ES-I3 (cell line): Measurements from ENCODE around the gene SYNGR3.

ENCODE experiments used
- H3K36me3 ChIP-seq: 2 replicates; pipeline ENCODE4 v1.6.1; 2013; ENCODE audit warnings: mild to moderate bottlenecking, low read length, control low read depth, moderate library complexity; ENCODE audit not compliant: insufficient read depth
- H3K4me1 ChIP-seq: 2 replicates; pipeline ENCODE4 v1.6.1; 2013; ENCODE audit warnings: mild to moderate bottlenecking, control low read depth, low read length; ENCODE audit not compliant: insufficient read depth
- H3K9ac ChIP-seq: 2 replicates; pipeline ENCODE4 v1.6.1; 2013; ENCODE audit warnings: low read depth, mild to moderate bottlenecking, low read length, moderate library complexity
- H3K9me3 ChIP-seq: 2 replicates; pipeline ENCODE4 v1.6.1; 2013; ENCODE audit warnings: mild to moderate bottlenecking, low read length, moderate library complexity; ENCODE audit not compliant: control insufficient read depth, insufficient read depth

The SYNGR3 gene

DNA sequence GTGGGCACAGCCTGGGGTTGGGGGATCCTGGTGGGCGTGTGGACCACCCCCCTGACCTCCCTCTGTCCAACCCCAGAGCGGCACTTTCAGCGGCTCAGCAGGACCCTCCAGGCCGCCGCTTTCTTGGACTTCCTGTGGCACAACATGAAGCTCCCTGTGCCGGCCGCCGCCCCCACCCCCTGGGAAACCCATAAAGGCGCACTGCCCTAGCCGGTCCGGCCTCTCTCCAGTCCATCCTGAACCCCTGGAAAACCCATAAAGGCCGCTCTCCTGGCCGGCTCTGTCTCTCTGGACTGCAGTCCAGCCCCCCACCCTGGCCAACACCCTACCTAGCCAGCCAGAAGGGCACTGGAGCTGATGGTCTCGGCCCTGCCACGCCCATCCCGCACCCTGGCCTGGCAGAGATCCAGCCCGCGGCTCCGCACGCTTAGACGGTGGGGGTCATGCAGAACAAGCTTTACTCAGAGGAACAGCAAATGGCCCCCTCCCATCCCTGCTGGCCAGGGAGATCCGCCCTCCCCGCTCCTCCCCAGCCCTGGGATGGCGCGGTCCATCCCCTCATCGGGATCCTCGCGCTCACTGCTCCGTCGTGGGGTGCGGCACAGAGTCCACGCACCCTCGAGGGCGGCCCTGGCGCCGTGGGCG, 11.2 kb upstream of the SYNGR3 start:
- Histone ChIP-seq H3K36me3 (no peaks in the 10 kb centered on the region), H3K4me1 (peaks cover 11% of the 10 kb centered on the region; the same call in 1 of the 2 replicates), H3K9ac (peak overlapping the region; percentile 58; the same call in 1 of the 2 replicates), H3K9me3 (no peaks in the 10 kb centered on the region)

DNA sequence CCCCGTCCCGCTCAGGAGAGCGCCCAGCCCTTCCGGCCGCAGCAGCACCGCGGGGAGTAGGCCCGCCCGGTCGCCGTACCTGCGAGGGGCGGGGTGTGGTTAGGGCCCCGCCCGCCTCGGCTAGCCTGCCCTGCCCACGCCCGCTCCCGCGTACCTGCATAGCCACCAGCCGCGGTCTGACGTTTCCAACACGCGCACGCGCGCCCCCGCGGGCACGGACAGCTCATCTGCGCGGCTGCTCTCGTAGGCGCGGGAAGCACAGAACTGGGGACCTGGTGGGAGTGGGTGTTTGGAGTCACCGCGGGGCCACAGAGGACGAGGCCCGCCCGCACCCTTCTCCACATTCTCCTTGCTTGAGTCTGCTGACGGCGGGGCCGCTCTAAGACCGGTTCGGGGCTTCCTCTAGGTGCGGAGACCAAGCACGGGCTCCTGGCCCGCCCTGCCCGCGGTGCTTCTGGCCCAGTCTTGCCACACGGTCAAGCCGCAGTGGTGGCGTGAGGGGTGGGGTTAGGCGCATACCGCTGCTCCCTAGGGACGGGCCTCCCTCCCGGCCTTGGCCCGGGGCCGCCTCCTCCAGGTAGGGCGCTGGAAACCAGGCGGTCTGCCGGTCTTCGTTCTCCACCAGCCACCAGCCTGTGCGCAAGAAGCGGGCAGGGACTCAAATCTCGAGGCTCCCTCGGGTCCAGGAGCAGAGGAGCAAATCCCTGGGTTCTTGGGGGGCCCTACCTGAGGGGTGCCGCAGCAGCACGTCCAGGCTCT, 10.3 kb upstream of the SYNGR3 start:
- Histone ChIP-seq H3K4me1 (peaks cover 11% of the 10 kb centered on the region; the same call in 1 of the 2 replicates), H3K9me3 (no peaks in the 10 kb centered on the region), H3K9ac (peak overlapping the region; percentile 58), H3K36me3 (no peaks in the 10 kb centered on the region)

DNA sequence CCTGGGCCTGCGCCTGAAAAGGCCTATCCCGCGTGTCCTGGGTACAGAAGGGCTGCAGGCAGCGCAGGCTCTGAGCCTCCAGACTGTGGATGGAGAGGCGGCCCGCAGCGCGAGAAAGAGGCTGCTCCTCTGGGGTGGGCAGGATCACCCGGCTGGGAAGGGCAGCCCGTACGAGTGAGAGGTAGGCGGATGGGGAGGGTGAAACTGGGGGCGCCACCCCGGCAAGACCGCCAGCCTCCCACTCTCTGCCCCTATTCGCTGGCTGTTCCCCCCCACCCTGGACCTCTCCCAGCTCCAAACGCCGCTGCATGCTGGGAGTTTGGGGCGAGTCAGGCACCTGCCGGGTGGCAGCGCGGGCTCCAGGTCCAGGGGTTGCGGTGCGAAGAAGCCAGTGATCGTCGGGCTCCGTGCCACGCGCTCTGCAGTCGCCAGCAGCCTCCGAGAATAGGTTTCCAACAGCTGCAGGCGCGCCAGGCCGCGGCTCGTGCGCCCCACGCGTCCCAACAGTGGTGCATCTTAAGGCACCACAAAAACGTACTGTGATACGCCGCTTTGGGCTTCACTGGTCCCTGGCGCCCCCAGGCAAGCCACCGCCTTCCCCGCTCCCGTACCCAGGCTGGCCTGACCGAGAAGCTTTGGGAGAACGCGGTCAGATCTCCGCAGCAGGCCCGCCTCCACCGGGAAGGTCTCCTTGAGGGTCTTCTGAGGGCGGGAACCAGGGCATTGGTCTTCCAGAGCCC, 9.6 kb upstream of the SYNGR3 start:
- peaks cover 14% of the 10 kb centered on the region for H3K4me1 ChIP-seq
- peak overlapping the region; percentile 58; the same call in 1 of the 2 replicates for H3K9ac ChIP-seq
- H3K9me3 ChIP-seq, result no peaks in the 10 kb centered on the region
- H3K36me3 ChIP-seq, result no peaks in the 10 kb centered on the region

GRCh38 chr16:1980770-1981087, 9.0 kb upstream of the SYNGR3 start:
- Histone ChIP-seq H3K36me3 (no peaks in the 10 kb centered on the region), H3K4me1 (peaks cover 15% of the 10 kb centered on the region), H3K9ac (no peak overlapping the region), H3K9me3 (no peaks in the 10 kb centered on the region)

DNA sequence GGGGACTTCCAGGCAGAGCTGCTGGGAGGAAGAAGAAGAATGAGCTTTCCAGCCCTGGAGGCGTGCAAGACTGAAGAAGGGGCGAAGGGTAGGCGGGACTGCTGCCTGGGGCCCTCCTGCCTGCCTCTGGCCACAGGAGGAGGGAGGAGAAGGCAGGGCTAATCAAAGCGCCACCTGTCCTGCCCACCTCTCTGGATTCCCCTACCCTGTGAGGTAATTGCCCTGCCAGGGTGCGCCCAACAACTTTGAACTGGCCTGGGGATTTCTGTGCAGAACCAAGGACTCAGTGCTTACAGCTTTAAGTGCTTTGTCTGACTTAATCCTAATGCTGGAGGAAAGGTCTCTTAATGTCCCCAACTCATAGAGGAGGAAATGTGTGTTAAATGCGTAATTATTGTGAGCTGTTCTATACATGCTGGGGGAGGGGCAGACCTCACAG, 8.4 kb upstream of the SYNGR3 start, which contains the start of gene NOXO1:
TSS of gene NOXO1 (minus strand) at position 72 of the 439 bp plus-strand sequence. CDS start 290 bp downstream, outside the sequence.
- Histone ChIP-seq H3K4me1 (peaks cover 15% of the 10 kb centered on the region), H3K9ac (peak within 1 kb of the TSS; percentile 58; the same call in 1 of the 2 replicates), H3K9me3 (no peaks in the 10 kb centered on the region), H3K36me3 (peaks cover 3% of the 10 kb centered on the region; the same call in 1 of the 2 replicates)

- peaks cover 15% of the 10 kb centered on the region for H3K4me1 ChIP-seq
- peaks cover 3% of the 10 kb centered on the region; the same call in 1 of the 2 replicates for H3K36me3 ChIP-seq
- H3K9me3 ChIP-seq, result no peaks in the 10 kb centered on the region
- H3K9ac ChIP-seq, result no peak overlapping the region
These were observed 7.7 kb upstream of the SYNGR3 start for GRCh38 chr16:1982013-1982433.

DNA sequence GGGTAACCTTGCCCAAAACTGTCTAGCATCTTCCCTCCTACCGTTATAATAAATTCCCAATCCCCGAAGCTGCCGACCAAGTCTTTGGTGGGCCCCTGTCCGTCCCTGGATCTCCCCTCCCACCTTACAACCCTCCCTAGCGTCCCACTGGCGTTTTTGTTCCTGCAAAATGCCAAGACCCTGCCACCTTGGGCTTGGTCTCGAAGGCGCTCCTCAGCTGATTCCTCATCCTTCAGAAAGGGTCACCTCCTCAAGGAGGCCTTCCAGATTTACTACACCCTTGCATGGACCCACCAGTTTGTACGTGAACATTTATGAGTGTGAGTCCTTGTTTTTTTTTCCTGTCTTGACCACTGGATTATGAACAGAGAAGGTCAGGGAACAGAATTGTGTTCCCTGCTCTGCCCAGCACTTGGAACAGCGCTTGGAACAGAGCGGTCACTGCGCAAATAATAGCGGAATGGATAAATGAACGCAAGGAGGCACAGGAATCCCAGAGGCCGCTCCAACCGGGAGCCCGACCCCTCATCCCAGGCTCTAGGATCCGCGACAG, 6.7 kb upstream of the SYNGR3 start:
- H3K9ac ChIP-seq, result peak overlapping the region; percentile 66; the same call in 1 of the 2 replicates
- peaks cover 15% of the 10 kb centered on the region for H3K4me1 ChIP-seq
- H3K36me3 ChIP-seq, result peaks cover 3% of the 10 kb centered on the region; the same call in 1 of the 2 replicates
- no peaks in the 10 kb centered on the region for H3K9me3 ChIP-seq

- H3K4me1 ChIP-seq, result peaks cover 15% of the 10 kb centered on the region
- H3K9me3 ChIP-seq, result no peaks in the 10 kb centered on the region
- peaks cover 3% of the 10 kb centered on the region; the same call in 1 of the 2 replicates for H3K36me3 ChIP-seq
- peak within 1 kb of the TSS; percentile 66 for H3K9ac ChIP-seq
These were observed 6.0 kb upstream of the SYNGR3 start, which contains the start of gene GFER for GRCh38 chr16:1983544-1984346. Gene GFER, plus strand, starts transcription at chr16:1984193. Its CDS starts 26 bp downstream, at chr16:1984219.

- Histone ChIP-seq H3K9me3 (no peaks in the 10 kb centered on the region), H3K36me3 (peaks cover 3% of the 10 kb centered on the region; the same call in 1 of the 2 replicates), H3K4me1 (peaks cover 15% of the 10 kb centered on the region), H3K9ac (peak overlapping the region; percentile 66)
These were observed 5.2 kb upstream of the SYNGR3 start for GRCh38 chr16:1984347-1985225.

DNA sequence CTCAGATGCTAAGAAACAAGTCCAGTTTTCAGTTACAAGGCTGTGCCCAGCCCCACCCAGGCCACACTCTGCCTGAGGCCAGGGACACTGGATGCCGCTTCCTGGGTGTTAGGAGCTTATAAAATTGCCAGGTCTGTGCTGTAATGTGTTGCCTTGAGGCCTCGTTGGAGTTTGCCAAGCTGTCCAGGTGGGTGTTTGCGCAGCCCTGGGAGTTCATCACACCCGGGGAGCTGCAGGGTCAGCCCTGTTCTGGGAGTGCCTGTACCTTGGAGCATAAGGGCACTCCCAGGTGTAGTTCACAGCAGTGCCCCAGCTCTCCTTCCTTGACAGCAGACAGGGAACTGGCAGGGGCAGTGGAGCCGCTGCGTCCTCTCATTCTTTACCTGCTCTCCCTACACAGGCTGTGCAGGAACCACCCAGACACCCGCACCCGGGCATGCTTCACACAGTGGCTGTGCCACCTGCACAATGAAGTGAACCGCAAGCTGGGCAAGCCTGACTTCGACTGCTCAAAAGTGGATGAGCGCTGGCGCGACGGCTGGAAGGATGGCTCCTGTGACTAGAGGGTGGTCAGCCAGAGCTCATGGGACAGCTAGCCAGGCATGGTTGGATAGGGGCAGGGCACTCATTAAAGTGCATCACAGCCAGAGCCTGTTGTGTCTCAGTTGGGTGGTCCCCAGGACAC, 4.2 kb upstream of the SYNGR3 start:
- Histone ChIP-seq H3K4me1 (peaks cover 15% of the 10 kb centered on the region), H3K36me3 (peaks cover 3% of the 10 kb centered on the region; the same call in 1 of the 2 replicates), H3K9ac (no peak overlapping the region), H3K9me3 (no peaks in the 10 kb centered on the region)

- no peaks in the 10 kb centered on the region for H3K9me3 ChIP-seq
- H3K36me3 ChIP-seq, result peaks cover 3% of the 10 kb centered on the region; the same call in 1 of the 2 replicates
- H3K4me1 ChIP-seq, result peaks cover 9% of the 10 kb centered on the region
- H3K9ac ChIP-seq, result no peak overlapping the region
These were observed 2.6 kb upstream of the SYNGR3 start for GRCh38 chr16:1987198-1987597.

GRCh38 chr16:1990101-1990350, 256 bp downstream of the SYNGR3 start:
- Histone ChIP-seq H3K4me1 (peaks cover 2% of the 10 kb centered on the region), H3K9ac (peak overlapping the region; percentile 51; the same call in 1 of the 2 replicates), H3K36me3 (peaks cover 3% of the 10 kb centered on the region; the same call in 1 of the 2 replicates), H3K9me3 (no peaks in the 10 kb centered on the region)
